Measurements from ENCODE around the gene PGBD4. TPM values are rescaled to one million over a fixed set of nuclear protein-coding genes. Genes with fewer than 3 reads are reported as not detected.
A peak's percentile ranks its signal among the peaks of the same experiment; 100 is the strongest.
"Not testable (repeated sequence)": the region's sequence is repeated elsewhere in the genome, so short reads cannot be mapped to it uniquely, and the experiment has no call there.

The PGBD4 gene
- total RNA-seq, 1 experiment from 2014 or later: 0.69 TPM

- H3K27me3 ChIP-seq (ENCODE audit: control insufficient read depth, insufficient read depth, low read length): no peaks in the 10 kb centered on the region
- H3K4me3 ChIP-seq (ENCODE audit: insufficient read depth, low read depth, low read length): no peak overlapping the region
- no peaks in the 10 kb centered on the region; the same call in 1 of the 2 replicates for H3K36me3 ChIP-seq (replicated peaks; ENCODE audit: control insufficient read depth, insufficient read depth, low read length)
- DNase-seq: no peak
Measured at GRCh38 chr15:34099914-34100313, 2.0 kb upstream of the PGBD4 start.

- DNase-seq: no peak
- Histone ChIP-seq H3K4me3 (ENCODE audit: insufficient read depth, low read depth, low read length) (peak overlapping the region; percentile 94), H3K27me3 (ENCODE audit: control insufficient read depth, insufficient read depth, low read length) (no peaks in the 10 kb centered on the region), H3K36me3 (replicated peaks; ENCODE audit: control insufficient read depth, insufficient read depth, low read length) (no peaks in the 10 kb centered on the region)
Measured at GRCh38 chr15:34102175-34102925, 467 bp downstream of the PGBD4 start.

- no peaks in the 10 kb centered on the region for H3K27me3 ChIP-seq (ENCODE audit: control insufficient read depth, insufficient read depth, low read length)
- no peaks in the 10 kb centered on the region for H3K36me3 ChIP-seq (replicated peaks; ENCODE audit: control insufficient read depth, insufficient read depth, low read length)
- no peak overlapping the region for H3K4me3 ChIP-seq (ENCODE audit: insufficient read depth, low read depth, low read length)
- no peak for DNase-seq
Measured at GRCh38 chr15:34106423-34106822, 4.5 kb downstream of the PGBD4 start.

- Histone ChIP-seq H3K36me3 (replicated peaks; ENCODE audit: control insufficient read depth, insufficient read depth, low read length) (no peaks in the 10 kb centered on the region), H3K27me3 (ENCODE audit: control insufficient read depth, insufficient read depth, low read length) (no peaks in the 10 kb centered on the region), H3K4me3 (ENCODE audit: insufficient read depth, low read depth, low read length) (no peak overlapping the region)
- no peak for DNase-seq
Measured at GRCh38 chr15:34107315-34107714, 5.4 kb downstream of the PGBD4 start.

- H3K36me3 ChIP-seq (replicated peaks; ENCODE audit: control insufficient read depth, insufficient read depth, low read length): no peaks in the 10 kb centered on the region
- no peaks in the 10 kb centered on the region for H3K27me3 ChIP-seq (ENCODE audit: control insufficient read depth, insufficient read depth, low read length)
- peak; percentile 27 for DNase-seq
- H3K4me3 ChIP-seq (ENCODE audit: insufficient read depth, low read depth, low read length): no peak overlapping the region
Measured at GRCh38 chr15:34109797-34110663, 8.1 kb downstream of the PGBD4 start.

GRCh38 chr15:34111488-34111887 lies 9.6 kb downstream of the PGBD4 start:
- Histone ChIP-seq H3K4me3 (ENCODE audit: insufficient read depth, low read depth, low read length) (no peak overlapping the region), H3K27me3 (ENCODE audit: control insufficient read depth, insufficient read depth, low read length) (no peaks in the 10 kb centered on the region), H3K36me3 (replicated peaks; ENCODE audit: control insufficient read depth, insufficient read depth, low read length) (no peaks in the 10 kb centered on the region)
- no peak for DNase-seq

GRCh38 chr15:34114215-34114614 lies 12.3 kb downstream of the PGBD4 start:
- H3K4me3 ChIP-seq (ENCODE audit: insufficient read depth, low read depth, low read length): no peak overlapping the region
- no peak for DNase-seq
- no peaks in the 10 kb centered on the region for H3K36me3 ChIP-seq (replicated peaks; ENCODE audit: control insufficient read depth, insufficient read depth, low read length)
- H3K27me3 ChIP-seq (ENCODE audit: control insufficient read depth, insufficient read depth, low read length): no peaks in the 10 kb centered on the region

- DNase-seq: no peak
Measured at GRCh38 chr15:34114739-34115138, 12.9 kb downstream of the PGBD4 start.

GRCh38 chr15:34116620-34117019 lies 14.7 kb downstream of the PGBD4 start:
- DNase-seq: no peak
- Histone ChIP-seq H3K4me3 (ENCODE audit: insufficient read depth, low read depth, low read length) (no peak overlapping the region), H3K27me3 (ENCODE audit: control insufficient read depth, insufficient read depth, low read length) (no peaks in the 10 kb centered on the region), H3K36me3 (replicated peaks; ENCODE audit: control insufficient read depth, insufficient read depth, low read length) (no peaks in the 10 kb centered on the region)

More at GRCh38 chr15:34114739-34115138, 12.9 kb downstream of the PGBD4 start:
- H3K4me3 ChIP-seq (ENCODE audit: insufficient read depth, low read depth, low read length): no peak overlapping the region
- no peaks in the 10 kb centered on the region for H3K27me3 ChIP-seq (ENCODE audit: control insufficient read depth, insufficient read depth, low read length)
- no peaks in the 10 kb centered on the region for H3K36me3 ChIP-seq (replicated peaks; ENCODE audit: control insufficient read depth, insufficient read depth, low read length)

GRCh38 chr15:34119291-34119690 lies 17.4 kb downstream of the PGBD4 start:
- Histone ChIP-seq H3K4me3 (ENCODE audit: insufficient read depth, low read depth, low read length) (no peak overlapping the region), H3K36me3 (replicated peaks; ENCODE audit: control insufficient read depth, insufficient read depth, low read length) (no peaks in the 10 kb centered on the region), H3K27me3 (ENCODE audit: control insufficient read depth, insufficient read depth, low read length) (no peaks in the 10 kb centered on the region)
- DNase-seq: no peak

GRCh38 chr15:34120420-34120819 lies 18.5 kb downstream of the PGBD4 start:
- not testable (repeated sequence) for H3K4me3 ChIP-seq (ENCODE audit: insufficient read depth, low read depth, low read length); DNase-seq; H3K27me3 ChIP-seq (ENCODE audit: control insufficient read depth, insufficient read depth, low read length); H3K36me3 ChIP-seq (replicated peaks; ENCODE audit: control insufficient read depth, insufficient read depth, low read length)

- not testable (repeated sequence) for H3K27me3 ChIP-seq (ENCODE audit: control insufficient read depth, insufficient read depth, low read length); DNase-seq; H3K36me3 ChIP-seq (replicated peaks; ENCODE audit: control insufficient read depth, insufficient read depth, low read length); H3K4me3 ChIP-seq (ENCODE audit: insufficient read depth, low read depth, low read length)
Measured at GRCh38 chr15:34121786-34122185, 19.9 kb downstream of the PGBD4 start.

- H3K4me3 ChIP-seq (ENCODE audit: insufficient read depth, low read depth, low read length): no peak overlapping the region
- no peaks in the 10 kb centered on the region for H3K36me3 ChIP-seq (replicated peaks; ENCODE audit: control insufficient read depth, insufficient read depth, low read length)
- no peaks in the 10 kb centered on the region for H3K27me3 ChIP-seq (ENCODE audit: control insufficient read depth, insufficient read depth, low read length)
- no peak for DNase-seq
Measured at GRCh38 chr15:34122771-34123183, 20.9 kb downstream of the PGBD4 start.

GRCh38 chr15:34124651-34125050 lies 22.8 kb downstream of the PGBD4 start:
- Histone ChIP-seq H3K36me3 (replicated peaks; ENCODE audit: control insufficient read depth, insufficient read depth, low read length) (no peaks in the 10 kb centered on the region), H3K27me3 (ENCODE audit: control insufficient read depth, insufficient read depth, low read length) (no peaks in the 10 kb centered on the region), H3K4me3 (ENCODE audit: insufficient read depth, low read depth, low read length) (no peak overlapping the region)
- no peak for DNase-seq

- H3K4me3 ChIP-seq (ENCODE audit: insufficient read depth, low read depth, low read length): no peak overlapping the region
- DNase-seq: no peak
- H3K27me3 ChIP-seq (ENCODE audit: control insufficient read depth, insufficient read depth, low read length): no peaks in the 10 kb centered on the region
- no peaks in the 10 kb centered on the region for H3K36me3 ChIP-seq (replicated peaks; ENCODE audit: control insufficient read depth, insufficient read depth, low read length)
Measured at GRCh38 chr15:34125945-34126344, 24.1 kb downstream of the PGBD4 start.
